Subcutaneous abdominal adipose tissue (tissue), 5 donors: ENCODE results near the gene HECW1.
"Not testable (repeated sequence)": the region's sequence is repeated elsewhere in the genome, so short reads cannot be mapped to it uniquely, and the experiment has no call there.

Experiments
- H3K27ac ChIP-seq: one replicate; pipeline ENCODE4 v1.7.0; 2013; ENCODE audit warnings: low read depth, mild to moderate bottlenecking, inconsistent platforms, low read length, moderate library complexity
- H3K27me3 ChIP-seq, 5 donors: one replicate each; pipeline ENCODE4 v1.7.0; 2013; ENCODE audit warnings: low read length in 5 of 5, inconsistent platforms in 1 of 5; ENCODE audit not compliant: control insufficient read depth in 5 of 5, insufficient read depth in 4 of 5
- H3K36me3 ChIP-seq, 5 donors: one replicate each; pipeline ENCODE4 v1.7.0; 2013; ENCODE audit warnings: low read length in 5 of 5; ENCODE audit not compliant: control insufficient read depth in 5 of 5, insufficient read depth in 5 of 5
- H3K4me1 ChIP-seq, 5 donors: one replicate each; pipeline ENCODE4 v1.7.0; 2013; ENCODE audit warnings: low read length in 5 of 5, mild to moderate bottlenecking in 3 of 5, moderate library complexity in 1 of 5; ENCODE audit not compliant: control insufficient read depth in 5 of 5, insufficient read depth in 5 of 5
- H3K4me3 ChIP-seq, 5 donors: one replicate each; pipeline ENCODE4 v1.7.0; 2013; ENCODE audit warnings: low read length in 5 of 5, low read depth in 1 of 5
- H3K9ac ChIP-seq, 5 donors: one replicate each; pipeline ENCODE4 v1.7.0; 2013; ENCODE audit warnings: low read length in 5 of 5, mild to moderate bottlenecking in 4 of 5, moderate library complexity in 3 of 5
- H3K9me3 ChIP-seq, 5 donors: one replicate each; pipeline ENCODE4 v1.7.0; 2013; ENCODE audit warnings: low read length in 5 of 5; ENCODE audit not compliant: control insufficient read depth in 5 of 5
- donor health status: healthy.
- donor health status: healthy.
- donor health status: healthy.
- donor health status: healthy.
- donor health status: healthy.

The HECW1 gene

DNA sequence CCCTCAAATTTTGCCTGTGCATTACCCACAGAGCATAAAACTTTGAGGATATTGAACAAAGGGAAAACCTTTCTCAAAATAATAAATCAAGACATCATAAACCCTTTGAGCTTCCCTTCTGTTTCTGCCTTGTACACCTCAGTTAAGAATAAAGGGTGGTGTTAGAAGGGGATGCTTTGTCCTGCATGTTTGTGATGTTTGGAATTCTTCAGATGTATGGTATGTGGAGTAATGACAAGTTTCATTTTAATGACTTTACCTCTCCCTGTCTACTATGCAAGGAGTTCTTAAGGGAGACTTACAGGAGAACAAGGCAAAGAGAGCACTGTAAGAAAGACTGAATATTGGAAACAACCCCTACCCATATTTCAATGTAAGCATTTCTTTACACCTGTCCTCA, 99.2 kb downstream of the HECW1 start:
- Histone ChIP-seq H3K27ac (no peak overlapping the region), H3K36me3 (no peaks in the 10 kb centered on the region)

DNA sequence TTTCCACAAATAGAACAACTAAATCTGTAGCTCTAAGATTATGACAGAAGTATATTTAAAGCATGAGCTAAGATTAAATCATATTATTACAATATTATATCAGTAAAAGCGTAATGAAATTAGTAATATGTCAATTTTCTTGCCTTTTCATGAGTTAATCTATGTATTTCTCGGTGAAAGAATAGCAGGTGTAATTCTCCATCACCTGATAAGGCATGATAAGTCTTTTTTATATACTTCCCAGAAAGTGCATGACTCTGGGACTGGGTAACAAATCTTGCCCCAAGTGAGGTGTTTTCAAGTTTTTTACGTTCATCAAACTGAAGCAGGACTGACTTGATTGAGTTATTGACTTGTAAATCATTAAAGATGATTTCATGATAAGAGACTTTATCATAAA, 100.5 kb downstream of the HECW1 start:
- H3K36me3 ChIP-seq = no peaks in the 10 kb centered on the region
- H3K27ac ChIP-seq = no peak overlapping the region
- no peaks in the 10 kb centered on the region for H3K4me1 ChIP-seq
- no peak overlapping the region for H3K4me3 ChIP-seq
- H3K27me3 ChIP-seq = peaks cover 0 to 4% (median 2%) of the 10 kb centered on the region in 5 donors
- no peak overlapping the region for H3K9ac ChIP-seq
- H3K9me3 ChIP-seq = no peaks in the 10 kb centered on the region

More for the DNA sequence above, 99.2 kb downstream of the HECW1 start:
- Histone ChIP-seq H3K27me3 (peaks cover 0 to 4% (median 2%) of the 10 kb centered on the region in 5 donors), H3K4me1 (no peaks in the 10 kb centered on the region), H3K4me3 (no peak overlapping the region), H3K9me3 (no peaks in the 10 kb centered on the region), H3K9ac (no peak overlapping the region)

DNA sequence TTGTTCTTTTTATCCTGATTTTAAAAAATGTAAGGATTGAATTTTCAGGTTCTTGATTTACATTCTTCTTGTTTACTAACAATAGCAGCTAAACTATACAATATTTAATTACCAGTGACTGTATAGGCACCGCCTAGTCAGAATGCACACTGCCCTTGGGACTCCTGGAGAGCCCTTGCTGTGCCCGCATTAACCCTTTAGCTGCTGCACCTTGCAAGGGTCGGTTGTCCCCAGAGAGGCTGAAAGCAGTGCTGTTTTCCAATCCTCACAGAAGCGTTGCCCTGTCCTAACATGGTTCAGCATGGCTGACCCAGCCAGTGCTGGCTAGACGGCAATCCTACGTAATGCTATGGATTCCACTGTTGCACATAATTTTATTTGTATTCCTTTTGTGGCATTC, 102.6 kb downstream of the HECW1 start:
- no peak overlapping the region for H3K9ac ChIP-seq
- no peaks in the 10 kb centered on the region for H3K36me3 ChIP-seq
- H3K27ac ChIP-seq = no peak overlapping the region
- H3K27me3 ChIP-seq = peaks cover 0 to 4% (median 0%) of the 10 kb centered on the region in 5 donors
- no peaks in the 10 kb centered on the region for H3K4me1 ChIP-seq
- no peak overlapping the region for H3K4me3 ChIP-seq
- no peaks in the 10 kb centered on the region for H3K9me3 ChIP-seq

DNA sequence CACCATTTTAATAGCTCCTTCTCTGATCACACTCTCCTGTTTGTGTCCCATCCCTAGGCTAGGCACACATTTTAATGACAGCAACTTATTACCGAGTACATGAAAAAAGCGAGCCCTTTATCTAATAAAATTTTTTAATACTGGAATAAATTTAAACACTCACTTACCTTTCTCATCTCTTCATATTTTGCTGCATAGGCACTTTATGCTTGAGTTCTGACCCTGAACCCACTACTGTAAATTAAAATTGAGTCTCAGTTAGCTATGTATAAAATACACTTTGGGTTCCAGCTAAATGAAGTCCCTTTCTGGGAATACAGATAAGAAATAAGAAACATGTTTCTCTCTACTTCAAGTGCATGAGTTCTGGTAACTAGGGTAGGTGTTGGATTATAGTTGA, 104.6 kb downstream of the HECW1 start:
- Histone ChIP-seq H3K4me3 (no peak overlapping the region), H3K4me1 (no peaks in the 10 kb centered on the region), H3K9ac (no peak overlapping the region), H3K27ac (no peak overlapping the region), H3K9me3 (no peaks in the 10 kb centered on the region), H3K27me3 (peaks cover 0 to 4% (median 0%) of the 10 kb centered on the region in 5 donors), H3K36me3 (no peaks in the 10 kb centered on the region)

DNA sequence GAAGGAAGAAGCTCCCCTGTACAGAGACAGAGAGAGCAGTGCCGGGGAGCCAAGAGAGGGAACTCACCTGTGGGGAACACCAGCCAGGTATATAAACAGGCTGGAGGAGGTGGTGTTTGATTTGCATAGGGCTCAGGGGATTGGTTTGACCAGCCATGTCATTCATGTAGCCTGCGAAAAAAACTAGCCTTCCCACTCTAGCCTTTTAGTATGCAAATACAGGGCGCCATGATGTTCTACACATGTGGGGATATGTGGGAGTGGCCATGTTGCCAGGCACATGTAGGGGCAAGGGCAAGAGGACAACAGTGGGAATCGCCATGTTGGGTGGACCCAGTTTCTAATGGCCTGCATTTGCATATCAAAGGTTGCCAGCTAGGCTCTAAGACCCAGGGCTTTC, 106.5 kb downstream of the HECW1 start:
- H3K27ac ChIP-seq, H3K27me3 ChIP-seq, H3K9me3 ChIP-seq, H3K4me3 ChIP-seq, H3K4me1 ChIP-seq, H3K9ac ChIP-seq, H3K36me3 ChIP-seq: not testable (repeated sequence)

DNA sequence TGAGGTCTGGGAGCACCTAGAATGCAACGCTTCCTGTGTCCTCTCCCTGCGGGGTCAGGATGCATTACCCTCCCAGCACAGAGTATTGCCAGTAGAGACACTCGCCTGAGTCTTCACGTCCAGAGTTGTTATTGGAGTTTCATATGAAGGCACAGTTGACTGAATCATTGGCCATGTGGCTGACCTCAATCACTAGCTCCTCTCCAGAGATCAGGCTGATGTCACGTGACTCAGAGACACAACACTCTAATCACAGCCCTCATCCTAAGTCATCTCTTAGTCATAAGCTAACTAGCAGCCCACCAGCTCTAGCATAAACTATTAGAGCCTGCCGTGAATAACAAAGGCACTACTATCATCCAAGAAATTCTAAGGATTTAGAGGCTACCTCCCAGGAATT, 107.8 kb downstream of the HECW1 start:
- Histone ChIP-seq H3K9me3 (no peaks in the 10 kb centered on the region), H3K4me3 (no peak overlapping the region), H3K27me3 (no peaks in the 10 kb centered on the region), H3K36me3 (no peaks in the 10 kb centered on the region), H3K27ac (no peak overlapping the region), H3K4me1 (no peaks in the 10 kb centered on the region), H3K9ac (no peak overlapping the region)

DNA sequence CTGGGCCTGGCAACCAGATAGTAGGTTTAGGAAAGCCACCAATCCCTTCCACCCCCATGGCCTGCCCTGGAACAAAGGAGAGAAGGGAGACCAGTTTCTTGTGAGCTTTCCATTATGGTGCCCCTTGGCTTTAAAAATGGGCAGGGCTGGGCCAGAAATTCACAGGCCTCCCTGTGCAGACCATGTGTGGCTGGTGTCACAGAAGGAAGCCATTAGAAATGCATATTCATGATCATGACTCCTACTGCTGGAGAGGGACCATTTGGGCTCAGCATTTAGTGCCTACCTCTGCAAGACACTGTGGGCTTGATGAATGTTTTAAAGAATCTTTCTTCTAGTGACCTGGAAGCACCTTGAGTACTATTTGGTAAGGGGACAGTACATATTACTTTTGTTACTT, 108.3 kb downstream of the HECW1 start:
- Histone ChIP-seq H3K9ac (no peak overlapping the region), H3K4me1 (no peaks in the 10 kb centered on the region)

DNA sequence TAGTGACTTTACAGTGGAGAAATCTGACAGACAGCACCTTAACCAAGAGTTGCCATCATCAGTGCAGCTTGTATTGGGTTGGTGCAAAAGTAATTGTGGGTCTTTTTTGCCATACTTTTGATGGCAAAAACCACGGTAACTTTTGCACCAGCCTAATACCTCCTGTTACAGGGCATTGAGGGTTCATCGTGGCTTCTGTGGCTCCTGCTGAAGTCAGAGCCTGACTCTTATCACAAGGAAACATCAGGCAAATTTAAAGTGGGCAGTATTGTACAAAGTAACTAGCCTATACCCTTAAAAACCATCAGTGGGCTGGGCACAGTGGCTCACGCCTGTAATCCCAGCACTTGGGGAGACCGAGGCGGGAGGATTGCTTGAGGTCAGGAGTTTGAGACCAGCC, 117.4 kb downstream of the HECW1 start:
- no peaks in the 10 kb centered on the region for H3K36me3 ChIP-seq
- no peak overlapping the region for H3K27ac ChIP-seq
- no peak overlapping the region for H3K4me3 ChIP-seq
- H3K4me1 ChIP-seq = no peaks in the 10 kb centered on the region
- H3K9ac ChIP-seq = no peak overlapping the region
- no peaks in the 10 kb centered on the region for H3K27me3 ChIP-seq
- no peaks in the 10 kb centered on the region for H3K9me3 ChIP-seq

More for the DNA sequence above, 108.3 kb downstream of the HECW1 start:
- Histone ChIP-seq H3K36me3 (no peaks in the 10 kb centered on the region), H3K4me3 (no peak overlapping the region), H3K9me3 (no peaks in the 10 kb centered on the region), H3K27me3 (no peaks in the 10 kb centered on the region), H3K27ac (no peak overlapping the region)

DNA sequence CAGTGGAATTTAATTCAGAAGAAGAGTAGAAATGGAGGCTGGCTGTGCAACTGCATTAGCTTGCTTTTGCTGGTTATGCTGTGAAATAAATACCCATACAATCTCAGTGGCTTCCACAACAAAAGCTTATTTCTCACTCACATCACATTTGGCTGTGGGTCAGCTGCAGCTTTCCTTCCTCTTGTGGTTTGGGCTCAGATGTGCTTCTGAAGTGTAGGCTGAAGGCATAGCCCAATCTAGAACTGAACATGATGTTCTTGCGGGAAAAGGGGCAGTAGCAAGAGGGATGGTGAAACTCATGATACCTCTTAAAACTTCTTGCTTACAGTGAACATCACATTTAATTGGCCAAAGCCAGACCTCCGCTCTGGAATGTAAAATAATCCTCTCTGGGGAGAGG, 119.9 kb downstream of the HECW1 start:
- Histone ChIP-seq H3K4me3 (no peak overlapping the region), H3K4me1 (no peaks in the 10 kb centered on the region), H3K27ac (no peak overlapping the region), H3K9me3 (no peaks in the 10 kb centered on the region), H3K27me3 (peaks cover 0 to 2% (median 0%) of the 10 kb centered on the region in 5 donors), H3K36me3 (no peaks in the 10 kb centered on the region), H3K9ac (no peak overlapping the region)

DNA sequence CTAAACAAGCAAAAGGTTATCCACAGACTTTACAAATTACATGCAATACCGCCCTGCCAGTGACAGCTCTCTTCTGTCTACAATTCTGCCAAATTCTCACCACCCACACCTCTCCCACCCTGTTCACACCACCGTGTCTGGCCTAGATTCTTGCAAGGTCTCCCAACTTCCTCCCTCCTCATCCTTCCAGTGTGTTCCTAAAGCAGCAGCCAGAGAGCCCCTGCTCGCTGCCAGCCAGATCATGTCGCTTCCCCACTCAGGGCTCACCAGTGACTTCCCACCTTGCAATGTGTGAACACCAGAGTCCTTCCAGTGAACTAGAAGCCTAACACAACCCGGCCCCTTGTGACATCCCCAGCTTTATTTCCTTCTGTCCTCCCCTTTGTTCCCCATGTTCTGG, 121.6 kb downstream of the HECW1 start:
- Histone ChIP-seq H3K27ac (no peak overlapping the region), H3K4me1 (no peaks in the 10 kb centered on the region), H3K36me3 (no peaks in the 10 kb centered on the region), H3K27me3 (peaks cover 0 to 3% (median 0%) of the 10 kb centered on the region in 5 donors), H3K4me3 (no peak overlapping the region), H3K9ac (no peak overlapping the region), H3K9me3 (no peaks in the 10 kb centered on the region)

DNA sequence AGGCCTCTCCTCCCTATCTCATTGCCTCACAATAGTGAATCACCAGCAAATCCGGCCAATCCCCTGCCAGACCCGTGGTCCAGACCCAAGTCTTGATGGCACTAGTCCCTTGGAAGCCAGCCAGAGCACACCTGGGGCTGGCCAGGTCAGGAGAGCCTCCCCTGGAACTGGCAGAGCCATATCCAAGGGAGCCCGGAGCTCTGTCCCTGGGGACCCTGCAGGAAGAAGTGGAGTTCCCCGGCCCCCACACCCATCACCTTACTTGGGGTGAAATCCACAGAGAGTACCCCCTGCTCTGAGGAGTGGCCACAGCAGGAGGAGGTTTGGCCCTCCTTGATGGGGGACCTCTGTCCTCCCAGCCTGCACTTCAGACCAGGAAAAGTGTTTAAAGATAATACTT, 122.5 kb downstream of the HECW1 start:
- Histone ChIP-seq H3K9me3 (no peaks in the 10 kb centered on the region), H3K27me3 (peaks cover 0 to 3% (median 0%) of the 10 kb centered on the region in 5 donors), H3K27ac (no peak overlapping the region), H3K4me1 (no peaks in the 10 kb centered on the region), H3K36me3 (no peaks in the 10 kb centered on the region), H3K9ac (no peak overlapping the region), H3K4me3 (no peak overlapping the region)
